ENCODE results near the gene SH3GL1.

- TF ChIP-seq, protein P1, sequence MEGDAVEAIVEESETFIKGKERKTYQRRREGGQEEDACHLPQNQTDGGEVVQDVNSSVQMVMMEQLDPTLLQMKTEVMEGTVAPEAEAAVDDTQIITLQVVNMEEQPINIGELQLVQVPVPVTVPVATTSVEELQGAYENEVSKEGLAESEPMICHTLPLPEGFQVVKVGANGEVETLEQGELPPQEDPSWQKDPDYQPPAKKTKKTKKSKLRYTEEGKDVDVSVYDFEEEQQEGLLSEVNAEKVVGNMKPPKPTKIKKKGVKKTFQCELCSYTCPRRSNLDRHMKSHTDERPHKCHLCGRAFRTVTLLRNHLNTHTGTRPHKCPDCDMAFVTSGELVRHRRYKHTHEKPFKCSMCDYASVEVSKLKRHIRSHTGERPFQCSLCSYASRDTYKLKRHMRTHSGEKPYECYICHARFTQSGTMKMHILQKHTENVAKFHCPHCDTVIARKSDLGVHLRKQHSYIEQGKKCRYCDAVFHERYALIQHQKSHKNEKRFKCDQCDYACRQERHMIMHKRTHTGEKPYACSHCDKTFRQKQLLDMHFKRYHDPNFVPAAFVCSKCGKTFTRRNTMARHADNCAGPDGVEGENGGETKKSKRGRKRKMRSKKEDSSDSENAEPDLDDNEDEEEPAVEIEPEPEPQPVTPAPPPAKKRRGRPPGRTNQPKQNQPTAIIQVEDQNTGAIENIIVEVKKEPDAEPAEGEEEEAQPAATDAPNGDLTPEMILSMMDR (IDR thresholded peaks at IDR 0.05) = peak; percentile 21; the same call in 1 of the 2 replicates
- TF ChIP-seq POLR2AphosphoS5 (IDR thresholded peaks at IDR 0.05; ENCODE audit: low read depth, low read length) (no peak), YY1 (IDR thresholded peaks at IDR 0.05; ENCODE audit: low read depth) (no peak), MXI1 (IDR thresholded peaks at IDR 0.05; ENCODE audit: low read depth, low read length) (no peak)
These were observed 37.4 kb downstream of the SH3GL1 start for GRCh38 chr19:4362831-4363545.
